ENCODE results near the gene IL21R.
A peak's percentile ranks its signal among the peaks of the same experiment; 100 is the strongest.

IL21R gene

DNA sequence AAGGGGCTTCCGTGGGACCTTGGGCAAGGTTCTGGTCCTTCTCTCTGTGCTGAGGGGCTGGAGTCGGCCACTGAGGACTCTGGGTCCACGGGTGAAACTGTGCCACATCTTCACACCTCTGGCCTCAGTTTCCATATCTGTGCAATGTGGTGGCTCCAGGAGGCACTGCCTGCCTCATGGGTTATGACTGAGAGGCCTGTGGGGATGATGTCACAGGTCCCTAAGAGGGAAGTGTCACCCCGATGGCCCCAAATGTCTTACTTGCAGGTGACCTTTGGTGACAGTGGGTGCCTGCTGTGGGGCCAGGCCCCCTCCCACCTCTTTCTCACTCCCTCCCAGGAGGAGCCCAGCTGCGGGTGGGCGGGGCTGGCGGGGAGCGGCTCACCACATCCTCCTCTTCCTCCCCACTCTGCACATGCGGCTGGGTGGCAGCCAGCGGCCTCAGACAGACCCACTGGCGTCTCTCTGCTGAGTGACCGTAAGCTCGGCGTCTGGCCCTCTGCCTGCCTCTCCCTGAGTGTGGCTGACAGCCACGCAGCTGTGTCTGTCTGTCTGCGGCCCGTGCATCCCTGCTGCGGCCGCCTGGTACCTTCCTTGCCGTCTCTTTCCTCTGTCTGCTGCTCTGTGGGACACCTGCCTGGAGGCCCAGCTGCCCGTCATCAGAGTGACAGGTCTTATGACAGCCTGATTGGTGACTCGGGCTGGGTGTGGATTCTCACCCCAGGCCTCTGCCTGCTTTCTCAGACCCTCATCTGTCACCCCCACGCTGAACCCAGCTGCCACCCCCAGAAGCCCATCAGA, at the start of gene IL21R:
Gene IL21R, plus strand, starts transcription at position 407 of the 801 bp plus-strand sequence. CDS start 27,898 bp downstream, outside the sequence.
- DNase-seq (ENCODE audit: low read depth in 2 of 2), result peak; percentile 66 to 81

DNA sequence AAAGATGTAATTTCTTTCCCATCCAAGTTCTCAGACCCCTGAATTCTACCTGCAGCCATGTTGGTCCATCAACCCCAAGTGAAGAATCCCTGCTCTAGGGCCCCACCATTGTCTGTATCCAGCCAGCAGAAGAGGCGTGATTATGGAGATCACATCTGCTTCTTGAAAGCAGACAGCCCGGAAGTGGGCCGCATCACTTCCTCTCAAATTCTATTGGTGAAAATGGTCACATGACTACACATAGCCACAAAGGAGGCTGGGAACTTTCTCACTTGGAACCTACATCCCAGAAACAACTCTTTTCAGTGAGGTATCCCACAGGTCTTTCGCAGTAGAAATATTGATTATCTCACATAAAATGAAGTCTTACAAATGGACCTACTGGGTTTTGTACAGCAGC, 48.1 kb upstream of the IL21R start:
- no peak for DNase-seq (ENCODE audit: low read depth in 2 of 2)

DNA sequence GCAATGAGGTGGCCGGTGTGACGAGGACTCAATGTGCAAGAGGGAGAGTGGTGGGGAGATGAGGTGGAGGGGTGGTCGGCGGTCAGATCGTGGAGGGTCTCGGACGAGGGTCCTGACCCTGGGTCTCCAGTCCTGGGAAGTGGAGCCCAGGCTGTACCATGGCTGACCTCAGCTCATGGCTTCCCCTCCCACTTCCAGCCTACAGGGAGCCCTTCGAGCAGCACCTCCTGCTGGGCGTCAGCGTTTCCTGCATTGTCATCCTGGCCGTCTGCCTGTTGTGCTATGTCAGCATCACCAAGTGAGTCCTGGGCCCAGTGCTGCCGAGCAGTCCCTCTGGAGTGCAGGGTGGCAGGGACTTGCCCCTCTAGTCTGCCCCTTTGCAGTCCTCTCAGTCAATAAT, 46.4 kb upstream of the IL21R start:
- DNase-seq (ENCODE audit: low read depth in 2 of 2), result peak in 1 of 2 experiments; percentile 43

DNA sequence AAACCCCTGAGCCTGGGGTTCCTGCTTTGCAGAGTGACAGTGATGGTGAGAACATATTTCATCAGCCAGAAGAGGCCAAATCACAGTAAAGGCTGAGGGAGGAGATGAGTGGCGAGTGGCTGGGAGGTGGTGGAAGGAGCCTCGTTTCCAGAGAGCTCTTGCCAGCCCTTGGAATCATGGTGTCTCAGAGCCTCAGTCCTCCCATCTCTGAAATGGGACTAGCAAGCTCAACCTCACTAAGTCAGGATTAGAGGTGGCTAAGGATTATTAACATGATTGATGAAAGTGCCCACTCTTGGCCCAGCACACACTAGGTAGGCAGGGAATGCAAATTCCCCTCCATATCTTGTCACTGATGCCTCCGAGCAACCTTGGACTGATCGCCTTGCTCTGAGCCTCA, 45.2 kb upstream of the IL21R start:
- DNase-seq (ENCODE audit: low read depth in 2 of 2), result no peak

DNA sequence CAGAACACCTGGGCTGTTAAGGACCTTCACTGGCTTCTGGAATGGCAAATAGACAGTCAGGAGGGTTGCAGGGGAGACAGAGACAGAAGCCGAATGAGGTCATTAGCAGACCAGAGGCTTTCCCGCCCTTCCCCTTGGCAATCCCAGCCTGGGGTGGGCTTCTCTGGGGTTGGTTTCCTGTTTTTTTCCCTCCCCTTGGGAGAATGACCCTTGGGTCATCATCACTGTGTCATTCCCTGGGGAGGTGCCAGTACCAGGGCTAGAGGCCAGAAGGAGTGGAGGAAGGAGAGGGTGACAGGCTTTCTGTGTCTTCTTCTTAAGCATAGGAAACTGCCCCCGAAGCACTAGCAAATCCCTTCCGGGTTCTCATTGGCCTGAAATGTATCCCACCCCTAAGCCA, 42.9 kb upstream of the IL21R start:
- no peak for DNase-seq (ENCODE audit: low read depth in 2 of 2)

DNA sequence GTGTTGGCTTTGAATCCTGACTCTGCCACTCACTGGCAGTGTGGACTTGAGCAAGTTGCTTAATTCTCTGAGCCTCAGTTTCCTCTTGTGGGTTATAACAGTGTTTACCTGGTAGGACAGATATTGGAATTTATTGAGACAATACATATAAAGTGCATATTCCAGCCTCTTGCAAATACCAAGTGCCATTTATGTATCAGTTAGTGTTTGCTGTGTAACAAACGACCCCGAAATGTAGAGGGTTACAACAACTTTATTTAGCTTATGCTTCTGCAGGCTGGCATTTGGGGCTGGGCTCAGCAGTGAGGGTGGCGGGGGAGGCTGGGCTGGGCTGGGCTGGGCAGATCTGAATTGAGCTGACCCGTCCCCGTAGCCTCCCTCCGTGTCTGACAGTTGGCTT, 42.4 kb upstream of the IL21R start:
- no peak for DNase-seq (ENCODE audit: low read depth in 2 of 2)

DNA sequence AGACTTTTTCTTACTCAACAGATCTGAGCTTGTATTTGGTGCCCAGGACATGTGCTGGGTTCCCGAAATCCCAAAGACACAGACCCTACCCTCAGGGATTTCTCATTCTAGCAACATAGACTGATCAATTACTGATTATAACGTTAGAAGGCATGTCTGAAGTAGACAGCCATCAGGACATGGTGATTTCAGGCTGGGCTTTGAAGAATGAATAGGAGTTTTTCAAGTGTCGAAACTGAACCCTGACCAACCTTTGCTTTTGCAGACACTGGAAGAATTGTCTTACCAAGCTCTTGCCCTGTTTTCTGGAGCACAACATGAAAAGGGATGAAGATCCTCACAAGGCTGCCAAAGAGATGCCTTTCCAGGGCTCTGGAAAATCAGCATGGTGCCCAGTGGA, 40.0 kb upstream of the IL21R start:
- no peak for DNase-seq (ENCODE audit: low read depth in 2 of 2)

DNA sequence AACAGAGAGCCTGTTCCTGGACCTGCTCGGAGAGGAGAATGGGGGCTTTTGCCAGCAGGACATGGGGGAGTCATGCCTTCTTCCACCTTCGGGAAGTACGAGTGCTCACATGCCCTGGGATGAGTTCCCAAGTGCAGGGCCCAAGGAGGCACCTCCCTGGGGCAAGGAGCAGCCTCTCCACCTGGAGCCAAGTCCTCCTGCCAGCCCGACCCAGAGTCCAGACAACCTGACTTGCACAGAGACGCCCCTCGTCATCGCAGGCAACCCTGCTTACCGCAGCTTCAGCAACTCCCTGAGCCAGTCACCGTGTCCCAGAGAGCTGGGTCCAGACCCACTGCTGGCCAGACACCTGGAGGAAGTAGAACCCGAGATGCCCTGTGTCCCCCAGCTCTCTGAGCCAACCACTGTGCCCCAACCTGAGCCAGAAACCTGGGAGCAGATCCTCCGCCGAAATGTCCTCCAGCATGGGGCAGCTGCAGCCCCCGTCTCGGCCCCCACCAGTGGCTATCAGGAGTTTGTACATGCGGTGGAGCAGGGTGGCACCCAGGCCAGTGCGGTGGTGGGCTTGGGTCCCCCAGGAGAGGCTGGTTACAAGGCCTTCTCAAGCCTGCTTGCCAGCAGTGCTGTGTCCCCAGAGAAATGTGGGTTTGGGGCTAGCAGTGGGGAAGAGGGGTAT, 39.3 kb upstream of the IL21R start:
- DNase-seq (ENCODE audit: low read depth in 2 of 2), result no peak

DNA sequence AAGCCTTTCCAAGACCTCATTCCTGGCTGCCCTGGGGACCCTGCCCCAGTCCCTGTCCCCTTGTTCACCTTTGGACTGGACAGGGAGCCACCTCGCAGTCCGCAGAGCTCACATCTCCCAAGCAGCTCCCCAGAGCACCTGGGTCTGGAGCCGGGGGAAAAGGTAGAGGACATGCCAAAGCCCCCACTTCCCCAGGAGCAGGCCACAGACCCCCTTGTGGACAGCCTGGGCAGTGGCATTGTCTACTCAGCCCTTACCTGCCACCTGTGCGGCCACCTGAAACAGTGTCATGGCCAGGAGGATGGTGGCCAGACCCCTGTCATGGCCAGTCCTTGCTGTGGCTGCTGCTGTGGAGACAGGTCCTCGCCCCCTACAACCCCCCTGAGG, 38.7 kb upstream of the IL21R start:
- DNase-seq (ENCODE audit: low read depth in 2 of 2), result no peak

DNA sequence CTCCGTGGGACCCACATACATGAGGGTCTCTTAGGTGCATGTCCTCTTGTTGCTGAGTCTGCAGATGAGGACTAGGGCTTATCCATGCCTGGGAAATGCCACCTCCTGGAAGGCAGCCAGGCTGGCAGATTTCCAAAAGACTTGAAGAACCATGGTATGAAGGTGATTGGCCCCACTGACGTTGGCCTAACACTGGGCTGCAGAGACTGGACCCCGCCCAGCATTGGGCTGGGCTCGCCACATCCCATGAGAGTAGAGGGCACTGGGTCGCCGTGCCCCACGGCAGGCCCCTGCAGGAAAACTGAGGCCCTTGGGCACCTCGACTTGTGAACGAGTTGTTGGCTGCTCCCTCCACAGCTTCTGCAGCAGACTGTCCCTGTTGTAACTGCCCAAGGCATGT, 38.2 kb upstream of the IL21R start:
- no peak for DNase-seq (ENCODE audit: low read depth in 2 of 2)

DNA sequence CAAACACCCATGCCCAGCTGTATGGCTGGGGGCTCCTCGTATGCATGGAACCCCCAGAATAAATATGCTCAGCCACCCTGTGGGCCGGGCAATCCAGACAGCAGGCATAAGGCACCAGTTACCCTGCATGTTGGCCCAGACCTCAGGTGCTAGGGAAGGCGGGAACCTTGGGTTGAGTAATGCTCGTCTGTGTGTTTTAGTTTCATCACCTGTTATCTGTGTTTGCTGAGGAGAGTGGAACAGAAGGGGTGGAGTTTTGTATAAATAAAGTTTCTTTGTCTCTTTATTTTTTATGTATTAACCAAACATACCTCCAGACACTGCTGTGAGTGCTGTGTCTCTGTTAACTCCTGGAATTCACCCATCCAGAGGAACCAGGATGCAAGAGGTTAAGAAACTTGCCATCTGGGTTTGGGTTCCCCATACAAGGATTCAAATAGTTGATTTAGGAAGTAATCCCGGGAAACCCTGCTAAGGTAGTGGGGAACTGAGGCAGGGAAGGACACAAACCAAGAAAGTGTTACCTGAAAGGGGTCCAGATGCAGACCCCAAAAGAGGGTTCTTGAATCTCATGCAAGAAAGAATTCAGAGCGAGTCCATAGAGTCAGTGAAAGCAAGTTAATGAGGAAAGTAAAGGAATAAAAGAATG, 37.4 kb upstream of the IL21R start:
- no peak for DNase-seq (ENCODE audit: low read depth in 2 of 2)

DNA sequence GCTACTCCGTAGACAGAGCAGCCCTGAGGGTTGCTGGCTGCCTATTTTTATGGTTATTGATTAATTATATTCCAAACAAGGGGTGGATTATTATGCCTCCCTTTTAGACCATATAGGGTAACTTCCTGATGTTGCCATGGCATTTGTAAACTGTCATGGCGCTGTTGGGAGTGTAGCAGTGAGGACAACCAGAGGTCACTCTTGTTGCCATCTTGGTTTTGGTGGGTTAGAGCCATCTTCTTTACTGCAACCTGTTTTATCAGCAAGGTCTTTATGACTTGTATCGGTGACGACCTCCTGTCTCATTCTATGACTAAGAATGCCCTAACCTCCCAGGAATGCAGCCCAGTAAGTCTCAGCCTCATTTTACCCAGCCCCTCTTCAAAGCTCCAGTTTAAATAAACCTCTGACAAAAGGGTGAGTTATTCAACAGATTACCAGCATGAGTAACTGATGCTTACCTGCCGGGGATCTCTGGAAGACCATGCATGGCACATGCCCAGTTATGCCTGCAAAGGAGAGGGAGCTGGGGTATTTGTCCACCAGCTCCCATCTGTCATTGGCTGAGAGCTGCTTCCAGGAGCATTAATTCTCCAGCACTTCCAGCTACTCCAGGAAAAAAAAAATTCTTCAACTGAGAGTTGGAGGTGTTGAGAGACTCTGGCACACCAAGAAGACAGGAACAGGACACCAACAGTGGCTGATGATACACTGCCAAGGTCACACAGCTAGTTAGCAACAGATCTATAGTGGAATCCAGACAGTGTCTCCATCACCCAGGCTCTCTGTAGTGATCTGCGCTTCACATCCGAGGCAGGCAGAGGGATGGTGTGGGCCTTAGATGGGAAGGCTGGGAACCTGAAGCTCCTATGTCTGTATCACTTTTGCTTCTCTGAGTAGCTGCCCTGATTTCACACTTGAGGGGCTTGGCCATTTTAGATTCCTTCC, 36.6 kb upstream of the IL21R start:
- DNase-seq (ENCODE audit: low read depth in 2 of 2), result no peak

DNA sequence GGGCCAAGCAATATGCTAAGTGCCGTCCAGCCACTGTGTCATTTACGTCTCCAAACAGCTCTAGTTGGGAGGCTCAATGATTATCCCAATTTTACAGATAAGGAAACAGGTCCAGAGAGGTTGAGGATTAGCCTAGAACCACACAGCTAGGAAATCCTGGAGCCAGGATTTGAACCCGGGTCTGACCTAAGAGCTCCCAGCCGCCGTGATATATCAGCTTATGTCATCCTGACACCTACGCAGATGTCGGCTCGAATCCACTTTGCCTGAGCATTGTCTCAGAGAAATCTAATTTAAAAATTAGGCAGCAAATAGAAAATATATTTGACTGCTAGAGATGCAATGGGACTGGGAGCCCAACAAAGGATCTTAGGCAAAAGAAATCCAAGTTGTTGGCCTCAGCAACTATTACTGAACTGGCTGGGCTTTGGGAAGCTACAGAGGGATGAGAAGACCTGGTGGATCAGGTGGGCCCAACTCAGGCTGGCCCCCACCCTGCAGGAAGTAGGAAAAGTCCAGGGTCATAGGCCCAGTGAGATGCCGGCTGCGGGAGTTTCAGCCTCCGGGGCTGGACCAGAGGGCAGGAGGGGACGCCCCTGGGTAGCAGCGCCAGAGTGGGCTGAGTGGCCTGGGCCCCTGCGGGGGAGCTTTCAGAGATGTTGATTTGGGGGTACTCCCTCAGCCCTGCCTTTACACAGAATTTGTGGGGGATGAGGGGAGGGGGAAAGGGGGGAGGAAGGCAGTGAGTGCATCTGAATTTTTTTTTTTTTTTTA, 35.1 kb upstream of the IL21R start:
- DNase-seq (ENCODE audit: low read depth in 2 of 2), result peak in 1 of 2 experiments; percentile 32

DNA sequence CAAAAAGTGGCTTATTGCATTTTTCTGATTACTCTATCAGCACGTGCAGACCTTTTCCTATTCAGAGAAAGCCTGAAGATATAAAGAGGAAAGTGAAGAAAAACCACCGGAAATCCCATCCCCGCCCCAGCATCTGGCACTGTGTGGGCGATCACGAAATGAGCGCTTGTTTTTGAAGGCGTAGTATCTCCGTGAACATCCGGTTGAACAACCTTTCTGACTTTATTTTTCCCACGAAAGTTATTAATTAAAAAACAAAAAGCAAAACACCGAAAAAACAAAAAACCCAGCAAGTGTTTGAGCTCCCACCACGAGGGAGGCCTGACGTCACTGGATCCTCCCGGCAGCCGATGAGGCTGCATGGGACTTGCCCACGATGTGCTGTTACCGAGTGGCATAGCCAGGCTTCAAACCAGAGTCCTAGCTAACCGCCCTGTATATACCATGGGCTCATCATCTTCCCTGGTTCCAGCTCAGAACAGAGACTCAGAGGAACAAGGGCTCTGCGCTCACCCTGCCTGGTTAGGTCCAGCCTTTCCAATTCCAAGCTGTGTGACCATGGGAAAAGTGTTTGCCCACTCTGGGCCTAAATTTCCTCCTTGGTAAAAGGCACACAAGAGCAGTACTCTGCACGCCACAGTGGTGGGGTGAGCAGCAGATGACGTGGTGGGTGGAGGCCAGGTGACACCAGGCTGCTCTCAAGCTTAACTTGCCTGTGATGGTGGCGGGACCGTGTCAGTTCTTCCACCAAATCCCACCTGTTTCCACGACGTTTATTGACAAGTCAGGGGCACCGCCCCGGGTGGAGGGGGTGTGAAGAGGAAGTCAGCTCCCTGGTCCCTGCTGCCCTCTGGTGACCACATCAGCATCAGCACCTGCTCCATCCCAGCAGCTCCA, 34.3 kb upstream of the IL21R start:
- DNase-seq (ENCODE audit: low read depth in 2 of 2), result peak; percentile 82 to 89

DNA sequence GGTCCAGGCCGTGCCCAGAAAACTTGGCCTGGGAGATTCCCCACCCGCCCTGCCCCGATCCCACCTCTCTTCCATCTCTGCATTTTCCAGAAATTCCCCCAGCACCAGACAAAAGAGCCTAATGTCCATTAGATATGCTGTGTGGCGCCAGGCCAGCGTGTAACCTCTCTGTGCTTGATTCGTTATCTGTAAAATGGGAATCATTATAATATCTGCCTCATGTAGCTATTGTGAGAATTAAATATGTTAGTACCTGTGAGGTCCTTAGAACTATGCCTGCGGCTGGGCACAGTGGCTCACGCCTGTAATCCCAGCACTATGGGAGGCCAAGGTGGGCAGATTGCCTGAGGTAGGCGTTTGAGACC, 33.6 kb upstream of the IL21R start:
- no peak for DNase-seq (ENCODE audit: low read depth in 2 of 2)

DNA sequence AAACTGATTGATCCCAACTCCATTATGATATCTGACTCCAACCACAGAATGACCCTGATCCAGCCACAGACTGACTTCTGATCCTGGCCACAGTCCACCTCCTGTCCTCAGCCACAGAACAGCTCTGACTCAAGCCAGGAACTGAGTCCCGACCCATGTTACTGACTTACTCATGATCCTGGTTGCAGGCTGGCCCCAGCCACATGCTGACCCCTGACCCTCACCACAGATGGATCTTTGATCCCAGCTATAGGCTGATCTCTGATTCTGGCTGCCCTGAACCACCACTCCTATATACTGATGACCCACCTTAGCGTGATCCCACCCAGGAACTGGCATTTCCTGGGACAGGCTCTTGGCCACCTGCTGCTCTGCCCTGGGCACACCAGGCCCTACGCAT, 32.2 kb upstream of the IL21R start:
- DNase-seq (ENCODE audit: low read depth in 2 of 2), result no peak

DNA sequence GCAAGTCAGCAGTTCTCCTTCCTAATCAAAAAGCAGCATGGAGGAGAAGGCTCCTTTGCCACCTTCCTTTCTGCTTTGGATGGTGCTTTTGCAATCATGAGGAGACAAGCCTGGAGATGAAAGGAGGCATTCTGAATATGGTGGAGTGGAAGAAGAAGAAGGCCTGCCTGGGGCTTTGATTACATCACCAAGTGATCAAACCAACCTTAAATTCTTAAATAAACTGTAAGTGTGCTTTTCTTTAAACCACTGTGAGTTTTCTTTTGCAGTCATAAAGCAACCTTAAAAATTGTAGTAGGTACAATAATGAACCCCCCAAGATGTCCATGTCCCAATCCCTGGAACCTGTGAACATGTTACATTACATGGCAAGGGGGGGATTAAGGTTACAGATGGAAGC, 31.7 kb upstream of the IL21R start:
- DNase-seq (ENCODE audit: low read depth in 2 of 2), result no peak

DNA sequence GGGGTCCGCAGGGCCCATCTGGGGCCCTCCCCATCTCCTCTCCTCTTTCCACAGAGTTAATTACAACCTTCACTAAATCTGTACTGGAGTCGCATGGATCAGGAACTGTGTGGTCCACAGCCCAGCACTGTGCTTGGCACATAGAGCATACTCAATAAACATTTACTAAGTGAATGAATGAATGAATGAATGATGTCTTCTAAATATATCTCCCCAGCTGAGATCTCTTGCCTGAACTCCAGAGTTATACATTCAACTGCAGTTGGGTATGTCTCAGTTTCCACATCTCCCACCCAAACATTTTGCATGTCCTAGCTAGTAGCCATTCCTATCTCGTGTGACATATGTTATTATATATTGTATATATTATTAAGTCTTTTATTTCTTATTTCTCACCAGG, 28.7 kb upstream of the IL21R start:
- DNase-seq (ENCODE audit: low read depth in 2 of 2), result no peak

DNA sequence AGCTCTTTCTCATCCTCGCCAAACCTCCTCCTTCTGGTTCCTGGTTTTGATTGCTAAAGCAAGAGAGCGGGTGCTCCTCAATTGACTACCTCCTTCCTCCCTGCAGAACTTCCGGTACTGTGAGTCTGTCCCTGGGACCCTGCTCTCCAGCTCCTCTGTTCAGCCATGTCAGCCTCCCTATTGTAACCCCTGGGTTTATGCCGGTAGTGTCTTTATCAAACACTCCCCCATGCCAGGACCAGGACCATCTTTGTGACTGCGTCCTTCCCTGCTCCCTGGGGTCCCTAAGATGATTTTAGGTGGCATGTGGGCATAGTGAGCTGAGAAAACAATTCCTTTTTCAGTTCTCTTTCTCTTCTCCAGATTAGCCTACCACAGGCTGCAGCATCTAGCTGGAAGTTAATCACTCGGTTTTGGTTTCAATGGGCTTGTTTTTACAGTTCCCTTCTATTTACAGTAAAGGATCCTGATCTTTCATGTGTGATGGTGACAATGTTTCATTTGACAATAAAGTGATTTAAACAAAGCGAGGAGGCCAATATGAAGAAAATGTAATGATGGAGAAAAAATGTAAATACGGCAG, 27.7 kb upstream of the IL21R start:
- DNase-seq (ENCODE audit: low read depth in 2 of 2), result no peak
